Right lobe of liver (tissue), 6 donors: ENCODE measurements around the gene TUBAL3. TPM values are rescaled to one million over a fixed set of nuclear protein-coding genes. Genes with fewer than 3 reads are reported as not detected.
A peak's percentile ranks its signal among the peaks of the same experiment; 100 is the strongest.
"Not testable (repeated sequence)": the region's sequence is repeated elsewhere in the genome, so short reads cannot be mapped to it uniquely, and the experiment has no call there.

Experiments
- ATAC-seq, 4 donors: fragments of 200-7000 bp; cut with Tn5 transposase; one replicate each; pipeline ENCODE4 v1.9.1; 2020; ENCODE audit warnings: mild to moderate bottlenecking in 4 of 4, moderate library complexity in 4 of 4
- DNase-seq, 3 donors: peaks; one replicate each; pipeline ENCODE4 v3.0.0-alpha.2; 2020
- H3K27ac ChIP-seq, 3 donors: fragments of 200-600 bp; one replicate each; pipeline ENCODE4 v1.8.0; 2022
- H3K27me3 ChIP-seq, 2 donors: fragments of 200-600 bp; one replicate each; pipeline ENCODE4 v1.8.0; 2022
- H3K36me3 ChIP-seq, 4 donors: fragments of 200-600 bp; sonication (generic) in 1 of 4; one replicate each; pipeline versions ENCODE4 v1.5.1 to v1.8.0; 2017 to 2022; ENCODE audit warnings: control low read depth in 1 of 4
- H3K4me1 ChIP-seq, 4 donors: fragments of 200-600 bp; sonication (generic) in 1 of 4; one replicate each; pipeline versions ENCODE4 v1.5.1 to v1.8.0; 2017 to 2022; ENCODE audit warnings: control low read depth in 1 of 4
- H3K4me3 ChIP-seq, 3 donors: fragments of 200-600 bp; one replicate each; pipeline ENCODE4 v1.8.0; 2022
- H3K9me3 ChIP-seq, 4 donors: fragments of 200-600 bp; sonication (generic) in 1 of 4; one replicate each; pipeline versions ENCODE4 v1.5.1 to v1.8.0; 2017 to 2022; ENCODE audit warnings: control low read depth in 1 of 4
- CTCF ChIP-seq, 4 donors: fragments of 200-600 bp in 3 of 4; fragments of 450-650 bp in 1 of 4; IDR thresholded peaks; one replicate each; pipeline versions ENCODE4 v1.5.1 to v1.8.0; 2016 to 2022; ENCODE audit warnings: antibody characterized with exemption in 4 of 4, mild to moderate bottlenecking in 2 of 4
- POLR2A ChIP-seq: fragments of 450-650 bp; IDR thresholded peaks from one replicate; pipeline ENCODE4 v1.6.1; 2017; ENCODE audit warnings: antibody characterized with exemption, mild to moderate bottlenecking
- WGBS: methylation state at CpG from one replicate; pipeline ENCODE4 v1.1.6; 2018; ENCODE audit warnings: low coverage, low lambda C conversion rate; ENCODE audit not compliant: insufficient coverage; ENCODE audit errors: missing lambda C conversion rate; 5-methylcytosine and 5-hydroxymethylcytosine counted together
- intact Hi-C, 2 donors: fragments of 100-400 bp; cut with DNase I; formaldehyde crosslinking; loops; one replicate each; pipeline versions ENCODE4 v1.11.2 to v1.14.1; 2022
- total RNA-seq, 6 experiments: library from RNA; depleted of rRNA in 2 of 6; stranded (reverse); fragments of >200 nt in 2 of 6; fragmentation: NEBNext Ultra II Directional in 3 of 6; extraction: Animal tissue kit (Norgen Biotek cat#: 25700) in 3 of 6; gene quantifications; one replicate each; pipeline versions ENCODE4 v1.1.0 to v1.2.4, GENCODE V29; 2016 to 2023
- donor health status: DM: no; HTN: yes; CAD: no.
- donor health status: DM: no; HTN: no; CAD: no.
- donor health status: DM: no; HTN: no; CAD: no.
- donor health status: DM: no; HTN: yes; CAD: no.
- donor health status: DM: no; HTN: yes; CAD: no.

TUBAL3 gene
- total RNA-seq, 6 experiments from 2014 or later, result not detected

GRCh38 chr10:5413012-5413938, 8.6 kb upstream of the TUBAL3 start:
- H3K36me3 ChIP-seq, result no peaks in the 10 kb centered on the region
- peak overlapping the region; percentile 16 to 69 (median 67) for H3K27ac ChIP-seq
- ATAC-seq, result peak; percentile 26 to 38 (median 30)
- H3K4me1 ChIP-seq, result peaks cover 0 to 12% (median 4%) of the 10 kb centered on the region in 4 donors
- H3K27me3 ChIP-seq, result no peaks in the 10 kb centered on the region
- WGBS, result 10% methylated on average over 13 of the region's 20 CpGs
- H3K4me3 ChIP-seq, result peak overlapping the region; percentile 59 to 63 (median 61)
- DNase-seq, result no peak
- intact Hi-C loops, result no loop called here
- TF ChIP-seq POLR2A (no peak), CTCF (IDR thresholded peaks at IDR 0.05) (no peak)
- no peaks in the 10 kb centered on the region for H3K9me3 ChIP-seq

DNA sequence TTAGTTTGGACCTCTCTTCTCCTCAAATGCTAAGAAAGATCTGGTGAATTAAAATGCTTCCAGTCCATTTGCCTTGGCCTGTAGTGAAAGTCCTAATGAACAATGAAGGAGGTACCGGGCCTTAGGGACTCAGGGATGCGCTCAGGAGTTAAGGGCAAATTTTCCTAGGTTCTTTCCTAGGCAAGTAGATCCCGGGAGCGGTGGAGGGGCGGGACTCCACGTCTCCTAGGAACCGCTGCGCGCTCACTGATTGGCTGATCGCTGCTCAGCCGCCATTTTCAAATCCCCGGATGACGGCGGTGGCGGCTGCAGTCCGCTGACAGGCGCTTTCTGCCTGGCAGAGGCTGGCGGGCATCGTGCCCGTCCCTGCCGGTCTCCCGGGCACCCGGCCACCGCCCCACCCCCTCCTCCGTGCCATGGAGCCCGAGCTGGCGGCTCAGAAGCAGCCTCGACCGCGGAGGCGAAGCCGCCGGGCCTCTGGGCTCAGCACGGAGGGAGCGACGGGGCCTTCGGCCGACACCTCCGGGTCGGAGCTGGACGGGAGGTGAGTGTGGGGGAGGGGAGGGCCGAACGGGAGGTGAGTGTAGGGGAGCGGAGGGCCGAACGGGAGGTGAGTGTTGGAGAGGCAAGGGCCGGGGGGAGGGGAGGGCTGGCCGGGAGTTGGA, 7.8 kb upstream of the TUBAL3 start, which contains the start of gene NET1:
NET1 (plus strand) TSS at position 281 of the 665 bp plus-strand sequence; CDS start at position 417, 136 bp downstream.
- WGBS, result under 1% methylated on average over 36 of the region's 48 CpGs
- Histone ChIP-seq H3K9me3 (no peaks in the 10 kb centered on the region), H3K27ac (peak within 1 kb of the TSS; percentile 16 to 69 (median 67)), H3K4me1 (peaks cover 0 to 12% (median 4%) of the 10 kb centered on the region in 4 donors), H3K36me3 (no peaks in the 10 kb centered on the region), H3K27me3 (no peaks in the 10 kb centered on the region), H3K4me3 (peak within 1 kb of the TSS; percentile 59 to 63 (median 61))
- intact Hi-C loops, result no loop called here
- TF ChIP-seq CTCF (IDR thresholded peaks at IDR 0.05), result no peak
- TF ChIP-seq POLR2A, result peak; percentile 68
- ATAC-seq, result peak; percentile 96 to 99 (median 98)
- peak; percentile 92 to 95 (median 94) for DNase-seq

DNA sequence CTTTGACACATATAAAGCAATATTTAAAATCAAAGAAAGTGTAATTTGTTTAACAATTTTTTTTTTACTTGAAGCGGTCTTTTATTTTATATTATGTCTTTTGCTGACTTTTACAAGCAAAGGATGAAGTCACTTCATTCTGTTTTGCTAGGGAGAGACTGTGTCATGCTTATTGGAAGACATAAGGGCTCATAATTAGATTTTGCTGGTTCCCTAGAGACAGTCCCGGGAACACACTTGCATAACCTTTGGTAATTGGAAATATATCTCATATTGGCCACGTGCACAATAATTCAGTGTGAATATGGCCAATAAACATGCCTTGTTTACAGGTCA, 7.3 kb upstream of the TUBAL3 start:
- no peak overlapping the region for H3K27ac ChIP-seq
- H3K4me1 ChIP-seq, result peaks cover 0 to 12% (median 4%) of the 10 kb centered on the region in 4 donors
- no peaks in the 10 kb centered on the region for H3K36me3 ChIP-seq
- ATAC-seq (no peak), DNase-seq (no peak)
- no peak for TF ChIP-seq POLR2A
- TF ChIP-seq CTCF (IDR thresholded peaks at IDR 0.05), result no peak
- peak overlapping the region in 1 of 3 donors; percentile 61 for H3K4me3 ChIP-seq
- intact Hi-C loops, result no loop called here
- H3K27me3 ChIP-seq, result no peaks in the 10 kb centered on the region
- H3K9me3 ChIP-seq, result no peaks in the 10 kb centered on the region
- WGBS, result 30% methylated on average over 3 of the region's 3 CpGs

DNA sequence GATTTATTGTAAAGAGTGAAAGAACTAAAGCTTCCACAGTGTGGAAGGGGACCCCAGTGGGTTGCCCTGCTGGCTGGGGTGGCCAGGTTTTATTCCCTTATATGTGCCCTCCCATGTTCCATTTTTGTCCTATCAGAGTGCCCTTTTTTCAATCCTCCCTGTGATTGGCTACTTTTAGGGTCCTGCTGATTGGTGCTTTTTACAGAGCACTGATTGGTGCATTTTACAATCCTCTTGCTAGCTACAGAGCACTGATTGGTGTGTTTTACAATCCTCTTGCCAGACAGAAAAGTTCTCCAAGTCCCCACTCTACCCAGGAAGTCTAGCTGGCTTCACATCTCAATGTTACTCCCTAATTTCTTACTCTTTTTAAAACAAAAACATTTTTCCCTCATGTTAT, 6.2 kb upstream of the TUBAL3 start:
- intact Hi-C loops, H3K4me3 ChIP-seq, H3K9me3 ChIP-seq, H3K27ac ChIP-seq, H3K27me3 ChIP-seq, DNase-seq, ATAC-seq, H3K36me3 ChIP-seq: not testable (repeated sequence)
- peaks cover 0 to 12% (median 4%) of the 10 kb centered on the region in 4 donors for H3K4me1 ChIP-seq

DNA sequence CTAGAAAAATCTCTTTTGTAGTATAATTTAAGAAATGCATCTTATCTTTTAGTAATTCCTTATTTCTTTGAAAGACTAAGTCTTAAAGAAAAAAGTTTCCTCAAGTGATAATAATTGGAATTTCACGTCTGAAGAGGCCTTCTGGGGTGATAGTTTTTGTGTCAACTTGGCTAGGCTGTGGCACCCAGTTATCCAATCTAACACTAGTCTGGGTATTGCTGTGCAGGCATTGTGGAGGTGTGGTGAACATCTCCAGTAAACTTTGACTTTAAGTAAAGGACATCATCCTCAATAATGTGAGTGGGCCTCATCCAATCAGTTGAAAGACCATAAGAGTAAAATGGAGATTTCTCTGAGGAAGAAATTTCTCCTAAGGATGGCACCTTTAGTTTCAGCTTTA, 2.3 kb upstream of the TUBAL3 start:
- no peak overlapping the region for H3K27ac ChIP-seq

More for the DNA sequence above, 2.3 kb upstream of the TUBAL3 start:
- H3K4me1 ChIP-seq, result peaks cover 0 to 1% (median 0%) of the 10 kb centered on the region in 4 donors
- H3K9me3 ChIP-seq, result no peaks in the 10 kb centered on the region
- 30% methylated on average over 1 of the region's 1 CpG for WGBS
- TF ChIP-seq CTCF (IDR thresholded peaks at IDR 0.05), result no peak
- no peak for TF ChIP-seq POLR2A
- no peak for DNase-seq
- intact Hi-C loops, result no loop called here
- ATAC-seq, result no peak
- H3K27me3 ChIP-seq, result no peaks in the 10 kb centered on the region
- H3K4me3 ChIP-seq, result no peak overlapping the region
- no peaks in the 10 kb centered on the region for H3K36me3 ChIP-seq
